A673 (cell line): ENCODE data around the gene ATOSA. TPM values are rescaled to one million over a fixed set of nuclear protein-coding genes. Genes with fewer than 3 reads are reported as not detected.

Experiments
- BruUV-seq: library from RNA; stranded (reverse); fragments of 400-500 nt; replicated peaks from 2 replicates; lab custom pipeline; 2021; lab: Mats Ljungman, UMichigan
- CTCF ChIA-PET: fragments of 300-600 bp; sonication (Branson Sonifier 250); formaldehyde crosslinking; loops from one replicate; lab custom pipeline; 2022; ENCODE audit warnings: antibody characterized with exemption; lab: Charles Lee
- POLR2A ChIA-PET: fragments of 300-600 bp; sonication (Branson Sonifier 250); formaldehyde crosslinking; loops from one replicate; lab custom pipeline; 2022; ENCODE audit warnings: antibody characterized with exemption; ENCODE audit not compliant: low non-redundant PET; lab: Charles Lee
- DNase-seq: peaks from one replicate; pipeline ENCODE4 v3.0.0-alpha.2; 2015; ENCODE audit warnings: low spot score
- H3K27ac ChIP-seq: fragments of 200-600 bp; sonication (generic); 2 replicates; pipeline ENCODE4 v1.5.1; 2016; ENCODE audit warnings: mixed run types, low read depth, mild to moderate bottlenecking, mixed read lengths, antibody characterized with exemption, low read length; ENCODE audit not compliant: poor library complexity, severe bottlenecking
- H3K27me3 ChIP-seq: fragments of 200-600 bp; sonication (generic); replicated peaks from 2 replicates; pipeline ENCODE4 v1.6.1; 2017; ENCODE audit warnings: mixed run types, low read depth, mild to moderate bottlenecking, mixed read lengths, antibody characterized with exemption, low read length; ENCODE audit not compliant: insufficient read depth, poor library complexity
- H3K36me3 ChIP-seq: fragments of 200-600 bp; sonication (generic); 2 replicates; pipeline ENCODE4 v1.6.1; 2016; ENCODE audit warnings: mixed run types, mild to moderate bottlenecking, mixed read lengths, antibody characterized with exemption, low read length; ENCODE audit not compliant: insufficient read depth, poor library complexity, severe bottlenecking
- H3K4me1 ChIP-seq: fragments of 200-600 bp; sonication (generic); 2 replicates; pipeline ENCODE4 v1.6.1; 2017; ENCODE audit warnings: mixed run types, mild to moderate bottlenecking, mixed read lengths, antibody characterized with exemption, low read length; ENCODE audit not compliant: insufficient read depth, poor library complexity, severe bottlenecking
- H3K4me3 ChIP-seq: fragments of 200-600 bp; sonication (generic); 2 replicates; pipeline ENCODE4 v1.5.1; 2016; ENCODE audit warnings: low read depth, mixed run types, mild to moderate bottlenecking, mixed read lengths, low read length; ENCODE audit not compliant: poor library complexity, severe bottlenecking
- H3K9me3 ChIP-seq: fragments of 200-600 bp; sonication (generic); 2 replicates; pipeline ENCODE4 v1.6.1; 2016; ENCODE audit warnings: mixed run types, low read depth, mild to moderate bottlenecking, mixed read lengths, antibody characterized with exemption, low read length; ENCODE audit not compliant: poor library complexity, severe bottlenecking
- CTCF ChIP-seq: fragments of 300-800, 200-600 bp; sonication (generic); conservative IDR thresholded peaks from 2 replicates; pipeline ENCODE4 v1.5.1; 2017; ENCODE audit warnings: low read depth, mild to moderate bottlenecking, antibody characterized with exemption, low read length, moderate library complexity, mixed read lengths
- EZH2 ChIP-seq: fragments of 200-600 bp; sonication (generic); IDR thresholded peaks from 2 replicates; pipeline ENCODE4 v1.6.1; 2017; ENCODE audit warnings: borderline replicate concordance, low read depth, mild to moderate bottlenecking, mixed read lengths, antibody characterized with exemption, low read length; ENCODE audit not compliant: poor library complexity, severe bottlenecking
- intact Hi-C: fragments of 100-400 bp; cut with micrococcal nuclease; formaldehyde crosslinking; loops from one replicate; pipeline ENCODE4 v1.10.0; 2022; ENCODE audit not compliant: unreplicated experiment
- total RNA-seq: library from RNA; stranded (reverse); gene quantifications from 2 replicates; pipeline ENCODE4 v1.2.3, GENCODE V29; 2021

The ATOSA gene
- total RNA-seq, 1 experiment from 2014 or later, result 5.3 TPM

GRCh38 chr15:52710050-52710707, 31.0 kb upstream of the ATOSA start:
- no TSS peak for BruUV-seq
- intact Hi-C loops, result no loop called here
- no peaks in the 10 kb centered on the region for H3K36me3 ChIP-seq
- CTCF ChIA-PET, result no interaction called here
- no peak for TF ChIP-seq CTCF
- no peak for TF ChIP-seq EZH2
- H3K27me3 ChIP-seq, result peaks cover 2% of the 10 kb centered on the region
- H3K4me1 ChIP-seq, result no peaks in the 10 kb centered on the region
- no peak overlapping the region for H3K4me3 ChIP-seq
- DNase-seq, result no peak
- H3K27ac ChIP-seq, result no peak overlapping the region
- POLR2A ChIA-PET, result no interaction called here
- no peaks in the 10 kb centered on the region for H3K9me3 ChIP-seq

GRCh38 chr15:52709187-52709981, 30.2 kb upstream of the ATOSA start:
- peak; percentile 22 for DNase-seq
- no TSS peak for BruUV-seq
- intact Hi-C loops, result no loop called here
- Histone ChIP-seq H3K36me3 (no peaks in the 10 kb centered on the region), H3K9me3 (no peaks in the 10 kb centered on the region), H3K27ac (no peak overlapping the region), H3K4me1 (no peaks in the 10 kb centered on the region), H3K4me3 (no peak overlapping the region), H3K27me3 (peaks cover 2% of the 10 kb centered on the region)
- TF ChIP-seq CTCF, result no peak
- TF ChIP-seq EZH2, result no peak
- ChIA-PET CTCF (no interaction called here), POLR2A (no interaction called here)

DNA sequence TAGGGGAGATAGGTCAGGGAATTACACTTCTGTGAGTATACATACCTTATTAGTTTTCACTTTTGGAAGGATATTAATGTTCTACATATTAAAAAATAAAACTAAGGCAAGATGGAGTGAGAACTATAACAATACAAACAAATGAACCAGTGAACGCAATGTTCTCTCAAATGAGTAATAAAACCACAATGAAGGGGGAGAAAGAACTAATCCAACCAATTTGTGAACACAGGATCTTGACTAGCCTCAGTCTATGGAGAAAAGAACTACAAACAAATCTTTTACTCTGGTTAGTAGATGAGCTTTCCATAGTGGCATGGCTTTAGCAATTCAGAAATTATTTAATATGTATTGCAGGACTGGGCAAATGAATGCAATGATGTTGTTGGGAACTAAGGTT, 26.9 kb upstream of the ATOSA start:
- H3K27ac ChIP-seq, result no peak overlapping the region
- H3K36me3 ChIP-seq, result no peaks in the 10 kb centered on the region
- H3K4me1 ChIP-seq, result no peaks in the 10 kb centered on the region
- TF ChIP-seq CTCF (no peak), EZH2 (no peak)
- BruUV-seq, result no TSS peak
- peaks cover 2% of the 10 kb centered on the region for H3K27me3 ChIP-seq
- no peaks in the 10 kb centered on the region for H3K9me3 ChIP-seq
- DNase-seq, result no peak
- intact Hi-C loops, result no loop called here
- H3K4me3 ChIP-seq, result no peak overlapping the region
- CTCF ChIA-PET, result no interaction called here
- POLR2A ChIA-PET, result no interaction called here
